Measurements from ENCODE around the gene ZNF653.

ZNF653 gene

GRCh38 chr19:11550265-11550664, 44.6 kb upstream of the ZNF653 start:
- peaks cover 6% of the 10 kb centered on the region for H3K27me3 Mint-ChIP-seq (ENCODE audit: low read depth)
- no peak for TF ChIP-seq CTCF (IDR thresholded peaks at IDR 0.05; ENCODE audit: unreplicated experiment in 3 of 3)
- no peak overlapping the region for H3K27ac Mint-ChIP-seq
- H3K4me3 Mint-ChIP-seq = no peak overlapping the region
- peaks cover 1% of the 10 kb centered on the region for H3K4me1 Mint-ChIP-seq
- no peaks in the 10 kb centered on the region for H3K9me3 Mint-ChIP-seq
- H3K36me3 Mint-ChIP-seq (ENCODE audit: low read depth) = peaks cover 5% of the 10 kb centered on the region

GRCh38 chr19:11549386-11549953, 43.8 kb upstream of the ZNF653 start:
- H3K27ac Mint-ChIP-seq = no peak overlapping the region
- peaks cover 6% of the 10 kb centered on the region for H3K27me3 Mint-ChIP-seq (ENCODE audit: low read depth)
- H3K9me3 Mint-ChIP-seq = no peaks in the 10 kb centered on the region
- H3K4me3 Mint-ChIP-seq = no peak overlapping the region
- H3K36me3 Mint-ChIP-seq (ENCODE audit: low read depth) = peaks cover 3% of the 10 kb centered on the region
- no peak for TF ChIP-seq CTCF (IDR thresholded peaks at IDR 0.05; ENCODE audit: unreplicated experiment in 3 of 3)
- H3K4me1 Mint-ChIP-seq = no peaks in the 10 kb centered on the region

- Mint-ChIP-seq H3K4me1 (no peaks in the 10 kb centered on the region), H3K36me3 (ENCODE audit: low read depth) (no peaks in the 10 kb centered on the region)
Measured at GRCh38 chr19:11547929-11548700, 42.5 kb upstream of the ZNF653 start.

GRCh38 chr19:11541238-11541637, 35.6 kb upstream of the ZNF653 start:
- TF ChIP-seq CTCF (IDR thresholded peaks at IDR 0.05; ENCODE audit: unreplicated experiment in 3 of 3) = no peak
- H3K9me3 Mint-ChIP-seq = no peaks in the 10 kb centered on the region
- H3K27ac Mint-ChIP-seq = no peak overlapping the region
- H3K36me3 Mint-ChIP-seq (ENCODE audit: low read depth) = no peaks in the 10 kb centered on the region
- peaks cover 13% of the 10 kb centered on the region for H3K4me1 Mint-ChIP-seq
- no peak overlapping the region for H3K4me3 Mint-ChIP-seq
- H3K27me3 Mint-ChIP-seq (ENCODE audit: low read depth) = peaks cover 19% of the 10 kb centered on the region

More at GRCh38 chr19:11547929-11548700, 42.5 kb upstream of the ZNF653 start:
- no peak for TF ChIP-seq CTCF (IDR thresholded peaks at IDR 0.05; ENCODE audit: unreplicated experiment in 3 of 3)
- no peak overlapping the region for H3K27ac Mint-ChIP-seq
- no peaks in the 10 kb centered on the region for H3K9me3 Mint-ChIP-seq
- H3K4me3 Mint-ChIP-seq = no peak overlapping the region
- peaks cover 6% of the 10 kb centered on the region for H3K27me3 Mint-ChIP-seq (ENCODE audit: low read depth)

GRCh38 chr19:11540645-11541044, 35.0 kb upstream of the ZNF653 start:
- H3K9me3 Mint-ChIP-seq = no peaks in the 10 kb centered on the region
- peaks cover 15% of the 10 kb centered on the region for H3K4me1 Mint-ChIP-seq
- H3K27me3 Mint-ChIP-seq (ENCODE audit: low read depth) = peaks cover 14% of the 10 kb centered on the region
- H3K4me3 Mint-ChIP-seq = peak overlapping the region in 1 of 3 experiments; percentile 75
- no peak for TF ChIP-seq CTCF (IDR thresholded peaks at IDR 0.05; ENCODE audit: unreplicated experiment in 3 of 3)
- peak overlapping the region in 2 of 3 experiments; percentile 46 to 50 for H3K27ac Mint-ChIP-seq
- no peaks in the 10 kb centered on the region for H3K36me3 Mint-ChIP-seq (ENCODE audit: low read depth)

All from nephron (organoid).